Gastroesophageal sphincter (tissue), 4 donors: ENCODE results near the gene SPPL3. TPM values are rescaled to one million over a fixed set of nuclear protein-coding genes. Genes with fewer than 3 reads are reported as not detected.

Source experiments
- ATAC-seq: fragments of 150-250 bp; one replicate; pipeline ENCODE4 v1.9.1; 2016; ENCODE audit warnings: mild to moderate bottlenecking, moderate library complexity
- H3K27ac ChIP-seq, 4 donors: fragments of 200-600 bp; sonication (generic) in 3 of 4; 1 replicate in 3 of 4; 2 replicates in 1 of 4; pipeline ENCODE4 v1.5.1; 2016 to 2019
- H3K27me3 ChIP-seq: fragments of 200-600 bp; sonication (generic); one replicate; pipeline ENCODE4 v1.5.1; 2019
- H3K36me3 ChIP-seq, 2 donors: fragments of 200-600 bp; sonication (generic); one replicate each; pipeline ENCODE4 v1.5.1; 2019; ENCODE audit warnings: control low read depth in 1 of 2
- H3K4me1 ChIP-seq, 3 donors: fragments of 200-600 bp; sonication (generic); 1 replicate in 2 of 3; 2 replicates in 1 of 3; pipeline ENCODE4 v1.5.1; 2016 to 2019; ENCODE audit warnings: control low read depth in 2 of 3
- H3K4me3 ChIP-seq, 2 donors: fragments of 200-600 bp; sonication (generic); one replicate each; pipeline ENCODE4 v1.5.1; 2019; ENCODE audit warnings: mild to moderate bottlenecking in 1 of 2, moderate library complexity in 1 of 2
- H3K9me3 ChIP-seq, 3 donors: fragments of 200-600 bp; sonication (generic); one replicate each; pipeline ENCODE4 v1.5.1; 2017 to 2019; ENCODE audit warnings: control low read depth in 2 of 3
- EP300 ChIP-seq: sonication (generic); formaldehyde crosslinking; IDR thresholded peaks from one replicate; pipeline ENCODE4 v1.6.1; 2017; ENCODE audit warnings: antibody characterized with exemption, mild to moderate bottlenecking
- POLR2A ChIP-seq, 2 donors: fragments of 450-650 bp; IDR thresholded peaks; one replicate each; pipeline ENCODE4 v1.6.1; 2017; ENCODE audit warnings: antibody characterized with exemption in 2 of 2, mild to moderate bottlenecking in 2 of 2, moderate library complexity in 1 of 2
- POLR2AphosphoS5 ChIP-seq: sonication (generic); formaldehyde crosslinking; IDR thresholded peaks from one replicate; pipeline ENCODE4 v1.6.1; 2017; ENCODE audit warnings: antibody characterized with exemption
- WGBS, 2 donors: methylation state at CpG; one replicate each; pipeline ENCODE4 v1.1.5; 2018; ENCODE audit warnings: low coverage in 1 of 2; 5-methylcytosine and 5-hydroxymethylcytosine counted together
- total RNA-seq, 4 donors: library from RNA; depleted of rRNA; stranded (reverse); fragments of >200 nt; gene quantifications; one replicate each; pipeline ENCODE4 v1.1.0, GENCODE V29; 2016
- TF ChIP-seq, protein P1 (sequence below), 4 experiments: fragments of 200-600 bp in 2 of 4; fragments of 450-650 bp in 2 of 4; sonication (generic) in 1 of 4; IDR thresholded peaks; one replicate each; pipeline ENCODE4 v1.5.1; 2017 to 2019; ENCODE audit warnings: antibody characterized with exemption in 4 of 4, mild to moderate bottlenecking in 2 of 4, moderate library complexity in 2 of 4

The SPPL3 gene
- total RNA-seq, 4 donors from 2014 or later: 16.2 to 20.2 (median 19.0) TPM

GRCh38 chr12:120938496-120938895 lies 34.3 kb upstream of the SPPL3 start:
- Histone ChIP-seq H3K4me3 (no peak overlapping the region), H3K27ac (no peak overlapping the region), H3K27me3 (peaks cover 20% of the 10 kb centered on the region), H3K9me3 (no peaks in the 10 kb centered on the region), H3K4me1 (no peaks in the 10 kb centered on the region), H3K36me3 (no peaks in the 10 kb centered on the region)
- ATAC-seq: no peak
- TF ChIP-seq POLR2AphosphoS5 (no peak), POLR2A (IDR thresholded peaks at IDR 0.05) (no peak), EP300 (no peak)
- TF ChIP-seq, protein P1, sequence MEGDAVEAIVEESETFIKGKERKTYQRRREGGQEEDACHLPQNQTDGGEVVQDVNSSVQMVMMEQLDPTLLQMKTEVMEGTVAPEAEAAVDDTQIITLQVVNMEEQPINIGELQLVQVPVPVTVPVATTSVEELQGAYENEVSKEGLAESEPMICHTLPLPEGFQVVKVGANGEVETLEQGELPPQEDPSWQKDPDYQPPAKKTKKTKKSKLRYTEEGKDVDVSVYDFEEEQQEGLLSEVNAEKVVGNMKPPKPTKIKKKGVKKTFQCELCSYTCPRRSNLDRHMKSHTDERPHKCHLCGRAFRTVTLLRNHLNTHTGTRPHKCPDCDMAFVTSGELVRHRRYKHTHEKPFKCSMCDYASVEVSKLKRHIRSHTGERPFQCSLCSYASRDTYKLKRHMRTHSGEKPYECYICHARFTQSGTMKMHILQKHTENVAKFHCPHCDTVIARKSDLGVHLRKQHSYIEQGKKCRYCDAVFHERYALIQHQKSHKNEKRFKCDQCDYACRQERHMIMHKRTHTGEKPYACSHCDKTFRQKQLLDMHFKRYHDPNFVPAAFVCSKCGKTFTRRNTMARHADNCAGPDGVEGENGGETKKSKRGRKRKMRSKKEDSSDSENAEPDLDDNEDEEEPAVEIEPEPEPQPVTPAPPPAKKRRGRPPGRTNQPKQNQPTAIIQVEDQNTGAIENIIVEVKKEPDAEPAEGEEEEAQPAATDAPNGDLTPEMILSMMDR (IDR thresholded peaks at IDR 0.05): no peak
- 61 to 72% methylated on average over 3 of the region's 3 CpGs for WGBS, 2 donors

DNA sequence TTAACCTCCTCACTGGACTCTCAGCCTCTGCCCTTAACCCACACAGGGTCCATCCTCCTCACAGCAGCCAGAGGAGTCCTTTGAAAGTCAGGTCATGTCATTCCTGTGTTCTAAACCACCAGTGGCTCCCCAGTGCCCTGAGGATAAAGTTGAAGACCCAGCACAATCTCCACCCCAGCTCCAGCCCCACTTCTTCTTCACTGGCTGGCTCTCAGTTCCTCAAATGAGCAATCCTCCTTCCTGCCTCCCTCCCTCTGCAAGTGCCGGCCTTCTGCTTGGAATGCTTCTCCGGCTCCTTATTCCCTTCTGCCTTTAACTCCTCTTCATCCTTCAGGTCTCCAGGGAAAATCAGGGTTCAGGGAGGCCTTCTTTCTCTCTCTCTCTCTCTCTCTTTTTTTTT lies 32.0 kb upstream of the SPPL3 start:
- Histone ChIP-seq H3K27me3 (peaks cover 20% of the 10 kb centered on the region), H3K36me3 (no peaks in the 10 kb centered on the region), H3K4me3 (no peak overlapping the region), H3K4me1 (no peaks in the 10 kb centered on the region), H3K9me3 (no peaks in the 10 kb centered on the region), H3K27ac (no peak overlapping the region)
- TF ChIP-seq, protein P1 (IDR thresholded peaks at IDR 0.05): no peak
- TF ChIP-seq POLR2A (IDR thresholded peaks at IDR 0.05) (no peak), EP300 (no peak), POLR2AphosphoS5 (no peak)
- 28 to 50% methylated on average over 1 to 2 of the region's 2 CpGs for WGBS, 2 donors
- ATAC-seq: no peak

- Histone ChIP-seq H3K4me3 (no peak overlapping the region), H3K27me3 (peaks cover 20% of the 10 kb centered on the region), H3K4me1 (no peaks in the 10 kb centered on the region), H3K27ac (no peak overlapping the region), H3K9me3 (no peaks in the 10 kb centered on the region), H3K36me3 (no peaks in the 10 kb centered on the region)
- WGBS, 2 donors: 65 to 80% methylated on average over 3 to 6 of the region's 6 CpGs
- TF ChIP-seq POLR2A (IDR thresholded peaks at IDR 0.05) (no peak), POLR2AphosphoS5 (no peak), EP300 (no peak)
- TF ChIP-seq, protein P1 (IDR thresholded peaks at IDR 0.05): no peak
- no peak for ATAC-seq
These were observed 29.6 kb upstream of the SPPL3 start for GRCh38 chr12:120933786-120934185.

DNA sequence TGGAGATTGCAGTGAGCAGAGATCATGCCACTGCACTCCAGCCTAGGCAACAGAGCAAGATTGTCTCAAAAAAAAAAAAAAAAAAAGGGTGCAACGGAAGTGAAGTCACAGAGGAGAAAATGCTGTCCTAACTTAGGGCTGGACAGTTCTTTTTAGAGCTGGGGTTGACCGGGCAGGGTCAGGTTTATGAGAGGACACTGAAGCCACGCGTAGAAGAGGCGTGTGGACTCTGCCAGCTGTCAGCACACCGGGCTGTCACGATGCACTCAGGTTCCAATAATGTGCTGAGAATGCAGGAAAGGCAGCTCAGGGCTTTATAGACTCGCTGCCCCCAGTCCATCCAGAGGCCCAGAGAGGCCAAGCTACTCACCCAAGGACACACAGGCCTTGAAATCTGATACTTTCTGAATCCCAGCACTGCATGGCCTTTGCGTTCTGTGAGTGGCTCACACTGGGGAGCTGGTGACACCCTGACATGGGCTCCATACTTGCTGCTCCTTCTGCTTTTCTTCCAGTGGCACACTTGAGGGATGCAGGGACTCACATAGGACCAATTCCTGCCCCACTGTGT lies 28.9 kb upstream of the SPPL3 start:
- H3K9me3 ChIP-seq: no peaks in the 10 kb centered on the region
- ATAC-seq: no peak
- no peak overlapping the region for H3K27ac ChIP-seq
- no peaks in the 10 kb centered on the region for H3K36me3 ChIP-seq
- H3K27me3 ChIP-seq: peaks cover 12% of the 10 kb centered on the region
- 79 to 80% methylated on average over 6 to 8 of the region's 9 CpGs for WGBS, 2 donors
- H3K4me1 ChIP-seq: no peaks in the 10 kb centered on the region
- TF ChIP-seq POLR2A (IDR thresholded peaks at IDR 0.05): no peak
- TF ChIP-seq POLR2AphosphoS5: no peak
- TF ChIP-seq, protein P1 (IDR thresholded peaks at IDR 0.05): no peak
- no peak for TF ChIP-seq EP300
- H3K4me3 ChIP-seq: no peak overlapping the region

GRCh38 chr12:120932058-120932457 lies 27.9 kb upstream of the SPPL3 start:
- WGBS, 2 donors: 79% methylated on average over 7 of the region's 7 CpGs; no CpG with 5 or more reads in 1 of the 2 donors
- TF ChIP-seq EP300 (no peak), POLR2A (IDR thresholded peaks at IDR 0.05) (no peak)
- TF ChIP-seq, protein P1 (IDR thresholded peaks at IDR 0.05): no peak
- peaks cover 2% of the 10 kb centered on the region for H3K27me3 ChIP-seq
- H3K4me3 ChIP-seq: no peak overlapping the region
- H3K36me3 ChIP-seq: no peaks in the 10 kb centered on the region
- H3K27ac ChIP-seq: no peak overlapping the region
- H3K9me3 ChIP-seq: no peaks in the 10 kb centered on the region
- ATAC-seq: no peak
- no peaks in the 10 kb centered on the region for H3K4me1 ChIP-seq
